H1 (cell line): ENCODE data around the gene NDUFB10. TPM values are rescaled to one million over a fixed set of nuclear protein-coding genes. Genes with fewer than 3 reads are reported as not detected.

Experiments used
- CTCF ChIP-seq, 3 experiments: IDR thresholded peaks; 1 replicate in 2 of 3; 2 replicates in 1 of 3; pipeline versions ENCODE4 v1.5.1 to v1.6.1; 2011; ENCODE audit warnings: low read length in 3 of 3, mild to moderate bottlenecking in 3 of 3, inconsistent platforms in 2 of 3, low read depth in 1 of 3, moderate library complexity in 1 of 3; ENCODE audit not compliant: insufficient read depth in 1 of 3; ENCODE audit errors: control extremely low read depth in 1 of 3
- EGR1 ChIP-seq: IDR thresholded peaks from 2 replicates; pipeline ENCODE4 v1.6.1; 2011; ENCODE audit warnings: low read depth, low read length, borderline replicate concordance
- HDAC2 ChIP-seq, 2 experiments: fragments of 300-600 bp in 1 of 2; sonication (generic) in 1 of 2; IDR thresholded peaks; 2 replicates each; pipeline ENCODE4 v1.6.1; 2011 to 2012; ENCODE audit warnings: low read depth in 2 of 2, low read length in 2 of 2, mild to moderate bottlenecking in 2 of 2, moderate library complexity in 2 of 2, borderline replicate concordance in 1 of 2, inconsistent platforms in 1 of 2
- polyA plus RNA-seq, 7 experiments: library from polyadenylated mRNA; depleted of rRNA in 3 of 7; stranded (reverse) in 5 of 7; unstranded in 2 of 7; fragments of >200 nt in 5 of 7; fragments of 200-250 nt in 2 of 7; gene quantifications; 1 replicate in 5 of 7; 2 replicates in 1 of 7; 4 replicates in 1 of 7; pipeline versions ENCODE4 v1.2.1 to v1.2.3, GENCODE V29; 2011 to 2013; ENCODE audit warnings: missing spikeins in 2 of 7, mixed read lengths in 2 of 7
- total RNA-seq: library from RNA; stranded (reverse); fragmentation: NEBNext Ultra II Directional; extraction: Animal tissue kit (Norgen Biotek cat#: 25700); gene quantifications from 2 replicates; pipeline ENCODE4 v1.2.1, GENCODE V29; 2021

The NDUFB10 gene
- total and polyA plus RNA-seq, 2 of the 8 experiments (the other 6 are each of a cell fraction or from before 2014, with no cell fraction given): 183 to 194 TPM

- TF ChIP-seq HDAC2 (IDR thresholded peaks at IDR 0.05; ENCODE audit: borderline replicate concordance in 1 of 2, low read depth in 2 of 2, low read length in 2 of 2) (no peak), EGR1 (no peak), CTCF (IDR thresholded peaks at IDR 0.05; ENCODE audit: control extremely low read depth in 1 of 3, insufficient read depth in 1 of 3, low read depth in 1 of 3, low read length in 3 of 3) (no peak)
These were observed 546 bp upstream of the NDUFB10 start (continued) for GRCh38 chr16:1958715-1959268.
